ENCODE measurements around the gene RNU1-1. TPM values are rescaled to one million over a fixed set of nuclear protein-coding genes. Genes with fewer than 3 reads are reported as not detected.
A peak's percentile ranks its signal among the peaks of the same experiment; 100 is the strongest.
"Not testable (repeated sequence)": the region's sequence is repeated elsewhere in the genome, so short reads cannot be mapped to it uniquely, and the experiment has no call there.

The RNU1-1 gene
- total RNA-seq, 4 donors from 2014 or later = under 0.01 TPM

DNA sequence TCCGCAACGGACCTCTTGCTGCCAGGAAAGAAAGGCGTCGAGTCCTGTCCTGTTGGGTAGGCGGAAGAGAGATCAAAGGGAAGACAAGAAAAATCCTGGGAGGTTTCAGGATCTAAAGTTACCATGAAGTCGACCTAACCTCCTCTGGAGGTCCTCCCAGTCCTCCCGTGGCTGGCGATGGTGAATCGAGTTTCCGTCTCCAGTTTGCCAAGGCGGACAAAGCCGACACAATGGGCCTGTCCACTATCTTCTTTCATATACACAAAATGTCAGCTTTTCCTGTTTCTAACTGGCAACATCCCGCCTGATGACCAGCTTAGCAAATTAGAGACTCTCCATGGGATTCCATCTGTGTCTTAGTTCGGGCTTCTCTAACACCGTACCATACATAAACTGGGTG, 22.7 kb upstream of the RNU1-1 start:
- DNase-seq (ENCODE audit: low spot score in 2 of 2); H3K4me3 ChIP-seq; H3K4me1 ChIP-seq; H3K27ac ChIP-seq; H3K9me3 ChIP-seq; H3K36me3 ChIP-seq: not testable (repeated sequence)
- WGBS, 2 donors = 81 to 85% methylated on average over 15 of the region's 15 CpGs
- H3K27me3 ChIP-seq = peaks cover 0 to 27% of the 10 kb centered on the region in 2 donors

GRCh38 chr1:16535898-16536297, 21.8 kb upstream of the RNU1-1 start:
- Histone ChIP-seq H3K4me3 (peak overlapping the region in 1 of 4 donors; percentile 48), H3K27me3 (peaks cover 0 to 27% of the 10 kb centered on the region in 2 donors)
- not testable (repeated sequence) for H3K9me3 ChIP-seq; DNase-seq (ENCODE audit: low spot score in 2 of 2); H3K4me1 ChIP-seq; H3K27ac ChIP-seq; H3K36me3 ChIP-seq
- 33 to 49% methylated on average over 13 to 17 of the region's 22 CpGs for WGBS, 2 donors

GRCh38 chr1:16535487-16535886, 21.4 kb upstream of the RNU1-1 start:
- Histone ChIP-seq H3K27me3 (peaks cover 0 to 27% of the 10 kb centered on the region in 2 donors), H3K4me3 (peak overlapping the region in 3 of 4 donors; percentile 10 to 48 (median 41))
- not testable (repeated sequence) for H3K9me3 ChIP-seq; DNase-seq (ENCODE audit: low spot score in 2 of 2); H3K4me1 ChIP-seq; H3K27ac ChIP-seq; H3K36me3 ChIP-seq
- 15 to 16% methylated on average over 15 to 32 of the region's 34 CpGs for WGBS, 2 donors

GRCh38 chr1:16534829-16535456, 20.9 kb upstream of the RNU1-1 start:
- H3K4me3 ChIP-seq = peak overlapping the region in 3 of 4 donors; percentile 10 to 48 (median 41)
- H3K36me3 ChIP-seq, H3K4me1 ChIP-seq, H3K9me3 ChIP-seq: not testable (repeated sequence)
- H3K27ac ChIP-seq = peak overlapping the region in 1 of 4 donors; percentile 37
- peak; percentile 51 to 71 for DNase-seq (ENCODE audit: low spot score in 2 of 2)
- H3K27me3 ChIP-seq = peaks cover 0 to 27% of the 10 kb centered on the region in 2 donors
- WGBS, 2 donors = 6 to 9% methylated on average over 27 to 31 of the region's 43 CpGs

DNA sequence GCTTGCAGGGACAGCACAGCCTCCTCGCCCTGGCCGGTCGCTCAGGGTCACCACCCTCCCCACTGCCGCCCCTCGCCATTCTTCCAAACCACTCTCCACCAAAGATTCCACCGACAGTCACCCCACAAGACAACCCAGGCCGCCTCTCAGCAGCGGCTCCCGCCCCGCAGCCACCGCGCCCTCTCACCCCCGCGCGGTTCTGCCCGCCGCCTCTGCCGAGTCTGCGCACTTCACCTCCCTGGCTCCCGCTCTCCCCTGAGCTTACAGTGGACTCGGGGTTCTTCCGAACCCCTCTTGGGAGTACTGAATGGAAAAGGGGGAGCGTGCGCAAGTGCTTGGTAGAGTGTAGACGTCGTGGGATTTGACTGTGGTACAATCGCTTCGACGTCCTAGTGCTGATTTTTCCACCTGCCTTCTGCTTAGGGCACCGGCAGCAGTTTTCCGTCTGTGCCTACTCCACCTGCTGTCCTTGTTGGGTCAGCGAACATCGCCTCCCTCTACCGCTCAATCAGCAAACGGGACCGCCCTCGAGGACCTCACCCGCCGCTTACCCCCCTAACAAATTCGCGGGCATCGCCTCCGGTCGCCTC, 20.2 kb upstream of the RNU1-1 start:
- not testable (repeated sequence) for H3K36me3 ChIP-seq; H3K9me3 ChIP-seq; DNase-seq (ENCODE audit: low spot score in 2 of 2); H3K27ac ChIP-seq; H3K4me1 ChIP-seq
- Histone ChIP-seq H3K4me3 (peak overlapping the region in 1 of 4 donors; percentile 48), H3K27me3 (peaks cover 0 to 27% of the 10 kb centered on the region in 2 donors)
- 12 to 13% methylated on average over 36 to 44 of the region's 44 CpGs for WGBS, 2 donors

DNA sequence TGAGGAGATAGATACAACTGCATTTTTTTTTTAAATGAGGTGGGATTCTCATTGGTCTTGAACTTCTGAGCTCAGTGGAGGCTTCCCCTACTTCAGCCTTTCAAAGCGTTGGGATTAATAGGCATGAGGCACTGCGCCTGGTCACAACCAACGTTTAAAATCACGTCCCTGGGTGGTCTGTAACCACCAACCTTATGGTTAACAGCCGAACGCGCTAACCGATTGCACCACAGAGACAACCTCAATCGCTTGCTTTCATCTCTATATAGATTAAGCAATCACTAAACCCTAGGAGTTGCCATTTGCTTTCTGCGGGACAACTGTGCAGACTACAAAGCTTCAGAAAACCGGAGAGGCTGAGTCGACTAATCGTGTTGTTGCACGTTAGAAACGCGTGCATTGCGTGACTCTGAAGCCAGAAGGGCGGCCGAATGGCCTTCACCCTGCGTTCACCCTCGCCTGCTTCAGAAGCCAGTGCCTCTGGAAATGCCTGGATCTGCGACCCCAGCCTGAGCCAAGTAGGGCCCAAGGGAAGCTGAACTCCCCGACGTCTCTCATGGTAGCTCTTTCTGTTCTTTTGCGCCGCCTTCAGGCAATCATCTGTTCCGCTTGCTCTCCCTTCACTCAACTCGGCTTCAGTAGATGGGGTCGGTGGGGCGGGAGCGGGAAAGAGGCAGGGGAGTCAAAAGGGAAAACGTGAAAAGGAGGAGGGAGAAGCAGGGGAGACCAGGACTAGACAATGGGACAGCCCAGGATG, 18.3 kb upstream of the RNU1-1 start:
- DNase-seq (ENCODE audit: low spot score in 2 of 2) = peak in 1 of 2 donors; percentile 17
- H3K4me1 ChIP-seq, H3K36me3 ChIP-seq, H3K27ac ChIP-seq, H3K9me3 ChIP-seq, H3K4me3 ChIP-seq: not testable (repeated sequence)
- H3K27me3 ChIP-seq = peaks cover 0 to 27% of the 10 kb centered on the region in 2 donors
- WGBS, 2 donors = 23 to 32% methylated on average over 8 to 32 of the region's 32 CpGs
- peak in 1 of 5 experiments; percentile 9 for TF ChIP-seq CTCF (IDR thresholded peaks at IDR 0.05)

DNA sequence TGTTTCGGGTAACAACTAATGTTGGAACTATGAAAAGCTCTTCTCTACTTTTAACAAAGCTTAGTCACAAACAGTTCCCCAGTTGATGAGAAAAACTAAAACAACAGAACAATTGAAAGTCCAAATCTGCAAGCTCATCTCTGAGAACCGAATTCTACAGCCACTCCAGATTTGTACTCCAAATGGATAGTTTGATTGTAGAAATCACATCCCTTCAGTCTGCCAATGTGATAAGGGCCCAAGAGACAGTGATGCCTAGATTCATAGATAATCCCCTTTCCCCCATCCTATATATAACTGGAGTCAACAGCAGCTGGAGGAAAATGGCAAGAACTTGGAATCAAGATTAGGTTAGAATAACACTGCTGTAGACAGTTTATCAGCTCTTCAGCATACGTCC, 14.3 kb upstream of the RNU1-1 start:
- 72 to 78% methylated on average over 3 of the region's 3 CpGs for WGBS, 2 donors
- H3K27ac ChIP-seq; H3K4me1 ChIP-seq; DNase-seq (ENCODE audit: low spot score in 2 of 2); H3K36me3 ChIP-seq; H3K9me3 ChIP-seq; H3K4me3 ChIP-seq: not testable (repeated sequence)
- H3K27me3 ChIP-seq = peaks cover 0 to 10% of the 10 kb centered on the region in 2 donors

- not testable (repeated sequence) for H3K9me3 ChIP-seq; H3K27me3 ChIP-seq; H3K27ac ChIP-seq; H3K36me3 ChIP-seq; H3K4me3 ChIP-seq; DNase-seq (ENCODE audit: low spot score in 2 of 2); H3K4me1 ChIP-seq
Observed at GRCh38 chr1:16525769-16526168, 11.7 kb upstream of the RNU1-1 start.

DNA sequence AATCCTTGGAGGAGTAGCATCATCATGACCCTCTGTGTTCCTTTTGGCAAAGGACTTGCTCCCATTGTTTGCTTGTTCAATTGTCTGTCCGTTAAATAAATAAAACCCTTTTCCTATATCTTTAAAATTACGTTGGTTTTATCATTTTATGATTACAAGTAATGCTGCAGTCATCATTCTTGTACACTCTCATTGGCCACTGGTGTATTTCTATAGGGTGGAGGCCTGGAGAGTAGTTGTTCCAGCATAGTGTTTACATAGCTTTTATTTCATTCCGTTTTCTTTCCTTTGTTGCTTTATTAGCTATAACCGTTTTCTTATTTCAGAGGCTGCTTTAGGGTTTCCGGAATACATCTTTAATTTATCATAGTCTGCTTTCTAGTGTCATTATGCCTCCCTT, 7.6 kb upstream of the RNU1-1 start:
- H3K27me3 ChIP-seq = peaks cover 0 to 34% of the 10 kb centered on the region in 2 donors
- not testable (repeated sequence) for H3K9me3 ChIP-seq; H3K4me1 ChIP-seq; H3K36me3 ChIP-seq; H3K27ac ChIP-seq; H3K4me3 ChIP-seq; DNase-seq (ENCODE audit: low spot score in 2 of 2)
- 63 to 70% methylated on average over 5 of the region's 5 CpGs for WGBS, 2 donors
